GM18519 (cell line): ENCODE measurements around the gene SOX13.

Source experiments
- ATAC-seq: cut with Tn5 transposase; IDR thresholded peaks from one replicate; pipeline ENCODE4 v1.9.1; 2021; ENCODE audit warnings: mild to moderate bottlenecking, moderate library complexity; ENCODE audit not compliant: unreplicated experiment, low FRiP score

Gene SOX13

DNA sequence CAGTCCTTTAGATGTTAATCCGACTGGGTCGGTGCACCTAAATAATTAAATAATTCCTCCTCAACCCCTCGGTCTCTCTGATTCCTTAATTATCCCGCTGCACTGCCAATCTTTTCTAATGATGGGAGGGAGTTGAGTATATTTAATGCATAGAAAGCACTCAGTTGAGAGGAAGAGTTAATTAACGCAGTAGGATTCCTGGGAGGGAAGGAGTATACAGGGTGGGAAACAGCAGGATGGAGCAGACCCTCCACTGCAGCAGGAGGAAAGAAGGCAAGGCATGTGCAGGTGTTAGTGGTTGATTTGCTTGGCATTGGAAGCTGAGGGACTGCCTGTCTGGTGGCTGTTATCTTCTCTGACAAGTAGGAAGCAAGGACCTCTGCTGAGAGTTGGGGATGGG lies 103.1 kb downstream of the SOX13 start:
- ATAC-seq, result no peak

DNA sequence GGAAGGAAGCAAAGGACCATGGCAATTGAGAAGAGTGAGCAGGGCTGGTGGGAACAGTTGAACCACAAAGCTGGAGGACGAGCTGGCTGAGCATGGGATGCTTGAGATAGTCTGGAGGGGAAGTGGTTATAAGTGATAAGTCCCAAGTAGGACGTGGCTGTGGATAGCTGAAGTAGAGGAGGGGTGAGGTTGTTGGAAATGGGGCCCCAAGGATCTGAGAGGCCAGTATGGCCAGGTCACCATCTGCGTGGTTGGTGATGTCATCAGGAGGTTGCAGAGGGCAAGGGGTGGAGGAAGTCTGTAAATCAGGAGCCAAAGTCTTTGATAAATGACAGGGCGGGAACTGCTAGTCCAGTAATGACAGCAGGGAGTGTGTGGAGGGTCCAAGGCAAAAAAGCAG lies 104.2 kb downstream of the SOX13 start:
- ATAC-seq, result no peak
